ENCODE measurements around the gene ZNF691.

- TF ChIP-seq CTCF (IDR thresholded peaks at IDR 0.05) (peak; percentile 48), JUND (IDR thresholded peaks at IDR 0.05) (no peak), FOXJ3 (CRISPR knock-in tag; IDR thresholded peaks at IDR 0.05) (no peak), USF1 (IDR thresholded peaks at IDR 0.05; ENCODE audit: borderline replicate concordance, low read depth) (no peak)
- TF ChIP-seq, protein P1, sequence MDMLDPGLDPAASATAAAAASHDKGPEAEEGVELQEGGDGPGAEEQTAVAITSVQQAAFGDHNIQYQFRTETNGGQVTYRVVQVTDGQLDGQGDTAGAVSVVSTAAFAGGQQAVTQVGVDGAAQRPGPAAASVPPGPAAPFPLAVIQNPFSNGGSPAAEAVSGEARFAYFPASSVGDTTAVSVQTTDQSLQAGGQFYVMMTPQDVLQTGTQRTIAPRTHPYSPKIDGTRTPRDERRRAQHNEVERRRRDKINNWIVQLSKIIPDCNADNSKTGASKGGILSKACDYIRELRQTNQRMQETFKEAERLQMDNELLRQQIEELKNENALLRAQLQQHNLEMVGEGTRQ (IDR thresholded peaks at IDR 0.05; ENCODE audit: borderline replicate concordance, low read depth, low read length), result no peak
Observed at GRCh38 chr1:42846257-42847110, at the start of gene ZNF691.
